C4-2B (cell line): ENCODE data around the gene MARF1.

ENCODE experiments used
- H3K27ac ChIP-seq: fragments of 450-650 bp; 2 replicates; pipeline ENCODE4 v1.5.1; 2017
- ZFX ChIP-seq: fragments of 450-650 bp; IDR thresholded peaks from 2 replicates; pipeline ENCODE4 v1.6.1; 2017
- TF ChIP-seq, protein P1 (sequence below): fragments of 450-650 bp; conservative IDR thresholded peaks from 2 replicates; pipeline ENCODE4 v1.5.1; 2017; ENCODE audit warnings: mild to moderate bottlenecking

Gene MARF1

GRCh38 chr16:15616475-15617165 is 26.3 kb downstream of the MARF1 start:
- TF ChIP-seq, protein P1, sequence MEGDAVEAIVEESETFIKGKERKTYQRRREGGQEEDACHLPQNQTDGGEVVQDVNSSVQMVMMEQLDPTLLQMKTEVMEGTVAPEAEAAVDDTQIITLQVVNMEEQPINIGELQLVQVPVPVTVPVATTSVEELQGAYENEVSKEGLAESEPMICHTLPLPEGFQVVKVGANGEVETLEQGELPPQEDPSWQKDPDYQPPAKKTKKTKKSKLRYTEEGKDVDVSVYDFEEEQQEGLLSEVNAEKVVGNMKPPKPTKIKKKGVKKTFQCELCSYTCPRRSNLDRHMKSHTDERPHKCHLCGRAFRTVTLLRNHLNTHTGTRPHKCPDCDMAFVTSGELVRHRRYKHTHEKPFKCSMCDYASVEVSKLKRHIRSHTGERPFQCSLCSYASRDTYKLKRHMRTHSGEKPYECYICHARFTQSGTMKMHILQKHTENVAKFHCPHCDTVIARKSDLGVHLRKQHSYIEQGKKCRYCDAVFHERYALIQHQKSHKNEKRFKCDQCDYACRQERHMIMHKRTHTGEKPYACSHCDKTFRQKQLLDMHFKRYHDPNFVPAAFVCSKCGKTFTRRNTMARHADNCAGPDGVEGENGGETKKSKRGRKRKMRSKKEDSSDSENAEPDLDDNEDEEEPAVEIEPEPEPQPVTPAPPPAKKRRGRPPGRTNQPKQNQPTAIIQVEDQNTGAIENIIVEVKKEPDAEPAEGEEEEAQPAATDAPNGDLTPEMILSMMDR, result no peak
- no peak for TF ChIP-seq ZFX
- H3K27ac ChIP-seq, result no peak overlapping the region

GRCh38 chr16:15616012-15616411 is 26.9 kb downstream of the MARF1 start:
- no peak overlapping the region for H3K27ac ChIP-seq
- no peak for TF ChIP-seq ZFX
- TF ChIP-seq, protein P1, result no peak

DNA sequence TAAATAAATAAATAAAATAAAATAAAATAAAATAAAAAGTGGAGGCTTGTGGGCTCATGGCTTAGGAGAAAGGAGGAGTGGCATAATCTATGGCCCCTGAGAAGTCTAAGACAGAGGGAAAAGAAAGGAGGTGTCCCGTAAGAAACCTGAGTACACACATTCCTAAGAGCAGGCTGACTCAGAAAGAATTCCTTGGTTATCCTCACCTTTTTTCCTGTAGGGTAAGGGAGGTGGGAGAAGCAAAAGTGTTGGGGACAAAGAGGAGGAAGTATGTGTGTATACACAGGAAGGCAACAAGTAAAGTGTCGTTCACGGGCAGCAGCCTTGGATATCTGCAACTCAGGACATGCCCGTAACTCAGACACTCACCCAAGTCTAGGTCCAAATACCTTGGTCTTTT is 29.3 kb downstream of the MARF1 start:
- no peak for TF ChIP-seq ZFX
- TF ChIP-seq, protein P1, result no peak

GRCh38 chr16:15611610-15612009 is 31.3 kb downstream of the MARF1 start:
- TF ChIP-seq, protein P1, result no peak
- TF ChIP-seq ZFX, result no peak
- no peak overlapping the region for H3K27ac ChIP-seq

More for the DNA sequence above, 29.3 kb downstream of the MARF1 start:
- no peak overlapping the region for H3K27ac ChIP-seq

DNA sequence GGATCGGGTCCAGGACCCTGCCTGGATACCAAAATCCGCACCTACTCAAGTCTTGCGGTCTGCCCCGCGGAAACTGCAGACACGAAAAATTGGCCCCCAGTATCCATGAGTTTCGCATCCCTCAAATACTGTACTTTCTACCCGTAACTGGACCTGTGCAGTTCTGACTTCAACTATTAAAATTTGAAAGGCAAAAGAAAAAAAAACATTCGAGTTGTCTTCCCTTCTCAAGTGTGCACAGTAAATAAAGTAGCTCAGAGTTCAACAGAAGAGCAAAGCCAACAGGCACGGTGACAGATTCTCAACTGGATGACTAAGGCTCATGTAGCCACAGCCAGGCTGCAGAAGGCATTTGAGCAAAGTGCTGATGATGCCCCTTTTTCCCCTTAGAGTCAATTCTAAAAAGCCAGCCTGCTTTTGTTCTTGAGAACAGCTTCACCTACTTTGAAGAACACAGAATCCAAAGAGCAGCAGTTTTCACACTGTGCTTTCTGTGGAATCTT is 32.5 kb downstream of the MARF1 start:
- TF ChIP-seq, protein P1, result no peak
- TF ChIP-seq ZFX, result no peak

DNA sequence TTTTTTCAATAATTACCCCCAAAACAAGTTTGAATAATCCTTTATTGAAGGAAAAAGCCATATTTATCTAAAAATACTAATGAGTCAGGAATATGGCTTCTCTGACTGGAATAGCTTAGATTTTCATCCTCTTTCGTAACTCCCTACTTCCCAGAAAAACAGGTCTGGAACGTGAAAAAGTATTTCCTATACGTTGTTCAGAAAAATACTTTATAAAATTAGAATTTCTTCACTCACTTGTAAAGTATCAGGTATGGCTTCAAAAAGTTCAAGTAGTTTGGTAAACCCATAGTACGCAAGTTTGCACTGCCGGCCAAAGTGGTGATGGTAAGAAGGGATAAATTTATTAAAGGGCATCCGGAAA is 33.7 kb downstream of the MARF1 start:
- no peak overlapping the region for H3K27ac ChIP-seq
- TF ChIP-seq, protein P1, result no peak
- TF ChIP-seq ZFX, result no peak

More for the DNA sequence above, 32.5 kb downstream of the MARF1 start:
- no peak overlapping the region for H3K27ac ChIP-seq

- H3K27ac ChIP-seq, result no peak overlapping the region
- TF ChIP-seq, protein P1, result no peak
- TF ChIP-seq ZFX, result no peak
These were observed 34.3 kb downstream of the MARF1 start for GRCh38 chr16:15608398-15609285.
